Body of pancreas (tissue), 4 donors: Measurements from ENCODE around the gene ADAMTS5.

Experiments
- POLR2A ChIP-seq, 3 donors: fragments of 450-650 bp; IDR thresholded peaks; one replicate each; pipeline ENCODE4 v1.6.1; 2016; ENCODE audit warnings: antibody characterized with exemption in 3 of 3, mild to moderate bottlenecking in 2 of 3
- TF ChIP-seq, protein P1 (sequence below), 7 experiments: fragments of 450-650 bp in 4 of 7; fragments of 200-600 bp in 3 of 7; sonication (generic) in 3 of 7; IDR thresholded peaks; one replicate each; pipeline ENCODE4 v1.5.1; 2016 to 2019; ENCODE audit warnings: antibody characterized with exemption in 7 of 7

DNA sequence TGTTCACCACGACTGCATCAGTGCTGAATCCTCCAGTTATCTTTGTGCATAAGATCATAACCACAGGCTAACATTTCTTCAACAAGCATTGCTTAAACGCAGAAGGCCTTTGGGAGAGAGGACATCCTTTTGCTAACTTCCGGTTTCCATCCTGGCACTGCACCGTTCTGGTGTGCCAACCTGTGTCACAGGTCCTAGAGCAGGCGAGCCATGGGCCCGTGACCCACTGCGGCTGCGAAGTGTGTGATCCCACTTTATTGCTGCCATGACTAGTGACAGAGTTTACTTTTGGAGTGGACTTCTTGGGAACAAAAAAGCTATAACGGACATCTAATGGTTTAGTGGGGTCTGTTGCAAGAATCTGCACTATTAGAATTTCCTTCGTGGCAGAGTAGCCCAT is 42.9 kb downstream of the ADAMTS5 start:
- TF ChIP-seq, protein P1, sequence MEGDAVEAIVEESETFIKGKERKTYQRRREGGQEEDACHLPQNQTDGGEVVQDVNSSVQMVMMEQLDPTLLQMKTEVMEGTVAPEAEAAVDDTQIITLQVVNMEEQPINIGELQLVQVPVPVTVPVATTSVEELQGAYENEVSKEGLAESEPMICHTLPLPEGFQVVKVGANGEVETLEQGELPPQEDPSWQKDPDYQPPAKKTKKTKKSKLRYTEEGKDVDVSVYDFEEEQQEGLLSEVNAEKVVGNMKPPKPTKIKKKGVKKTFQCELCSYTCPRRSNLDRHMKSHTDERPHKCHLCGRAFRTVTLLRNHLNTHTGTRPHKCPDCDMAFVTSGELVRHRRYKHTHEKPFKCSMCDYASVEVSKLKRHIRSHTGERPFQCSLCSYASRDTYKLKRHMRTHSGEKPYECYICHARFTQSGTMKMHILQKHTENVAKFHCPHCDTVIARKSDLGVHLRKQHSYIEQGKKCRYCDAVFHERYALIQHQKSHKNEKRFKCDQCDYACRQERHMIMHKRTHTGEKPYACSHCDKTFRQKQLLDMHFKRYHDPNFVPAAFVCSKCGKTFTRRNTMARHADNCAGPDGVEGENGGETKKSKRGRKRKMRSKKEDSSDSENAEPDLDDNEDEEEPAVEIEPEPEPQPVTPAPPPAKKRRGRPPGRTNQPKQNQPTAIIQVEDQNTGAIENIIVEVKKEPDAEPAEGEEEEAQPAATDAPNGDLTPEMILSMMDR (IDR thresholded peaks at IDR 0.05), result no peak
- TF ChIP-seq POLR2A (IDR thresholded peaks at IDR 0.05), result no peak
